DND-41 (cell line): ENCODE data around the gene COBL.

Experiments
- ATAC-seq: fragments of 200-7000 bp; cut with Tn5 transposase; 3 replicates; pipeline ENCODE4 v1.9.1; 2021; ENCODE audit warnings: low read depth; ENCODE audit not compliant: insufficient read depth
- DNase-seq: peaks from one replicate; pipeline ENCODE4 v3.0.0-alpha.2; 2020
- H2AFZ ChIP-seq: 2 replicates; pipeline ENCODE4 v1.6.0; 2012; ENCODE audit warnings: low read depth, low read length
- H3K27ac ChIP-seq: 2 replicates; pipeline ENCODE4 v1.5.1; 2012; ENCODE audit warnings: low read length, inconsistent platforms
- H3K27me3 ChIP-seq: fragments of 200-600 bp; sonication (generic); 2 replicates; pipeline ENCODE4 v1.6.0; 2012; ENCODE audit warnings: low read length, mild to moderate bottlenecking, inconsistent platforms; ENCODE audit not compliant: insufficient read depth, poor library complexity
- H3K36me3 ChIP-seq: 2 replicates; pipeline ENCODE4 v1.5.1; 2012; ENCODE audit warnings: low read length, inconsistent platforms; ENCODE audit not compliant: insufficient read depth
- H3K4me1 ChIP-seq: 2 replicates; pipeline ENCODE4 v1.5.1; 2012; ENCODE audit warnings: mild to moderate bottlenecking, low read length; ENCODE audit not compliant: insufficient read depth
- H3K4me2 ChIP-seq: 2 replicates; pipeline ENCODE4 v1.6.0; 2012; ENCODE audit warnings: mild to moderate bottlenecking, moderate library complexity, low read length, inconsistent platforms; ENCODE audit not compliant: insufficient read depth
- H3K4me3 ChIP-seq, 2 experiments: fragments of 200-600 bp in 1 of 2; shearing (Covaris generic) in 1 of 2; 2 replicates each; pipeline ENCODE4 v1.5.1; 2012 to 2016; ENCODE audit warnings: inconsistent platforms in 2 of 2, low read length in 2 of 2, mild to moderate bottlenecking in 2 of 2, low read depth in 1 of 2, moderate library complexity in 1 of 2
- H3K79me2 ChIP-seq: 2 replicates; pipeline ENCODE4 v1.6.0; 2012; ENCODE audit warnings: low read length, inconsistent platforms; ENCODE audit not compliant: insufficient read depth
- H3K9ac ChIP-seq: 2 replicates; pipeline ENCODE4 v1.6.0; 2012; ENCODE audit warnings: low read depth, mild to moderate bottlenecking, inconsistent platforms, low read length, moderate library complexity
- H3K9me3 ChIP-seq: 2 replicates; pipeline ENCODE4 v1.5.1; 2012; ENCODE audit warnings: low read length, moderate library complexity, mild to moderate bottlenecking, inconsistent platforms; ENCODE audit not compliant: insufficient read depth, severe bottlenecking
- H4K20me1 ChIP-seq: 2 replicates; pipeline ENCODE4 v1.6.0; 2012; ENCODE audit warnings: low read length; ENCODE audit not compliant: insufficient read depth
- EZH2 ChIP-seq: IDR thresholded peaks from 3 replicates; pipeline ENCODE4 v1.6.1; 2012; ENCODE audit warnings: borderline replicate concordance, low read depth, mild to moderate bottlenecking, moderate library complexity, low read length, inconsistent platforms; ENCODE audit not compliant: severe bottlenecking
- TF ChIP-seq, protein P1 (sequence below): IDR thresholded peaks from 2 replicates; pipeline ENCODE4 v1.5.1; 2012; ENCODE audit warnings: borderline replicate concordance, low read length, moderate library complexity, mild to moderate bottlenecking; ENCODE audit not compliant: poor library complexity, severe bottlenecking; ENCODE audit errors: extremely low read depth

The COBL gene

GRCh38 chr7:50985096-50985495, 331.5 kb downstream of the COBL start:
- H3K36me3 ChIP-seq: no peaks in the 10 kb centered on the region
- H2AFZ ChIP-seq: no peak overlapping the region
- no peak overlapping the region for H3K9ac ChIP-seq
- no peak for DNase-seq
- H3K4me2 ChIP-seq: no peak overlapping the region
- H3K27me3 ChIP-seq: no peaks in the 10 kb centered on the region
- no peaks in the 10 kb centered on the region for H4K20me1 ChIP-seq
- no peaks in the 10 kb centered on the region for H3K9me3 ChIP-seq
- H3K79me2 ChIP-seq: no peaks in the 10 kb centered on the region
- no peak overlapping the region for H3K4me3 ChIP-seq
- ATAC-seq: no peak
- TF ChIP-seq, protein P1, sequence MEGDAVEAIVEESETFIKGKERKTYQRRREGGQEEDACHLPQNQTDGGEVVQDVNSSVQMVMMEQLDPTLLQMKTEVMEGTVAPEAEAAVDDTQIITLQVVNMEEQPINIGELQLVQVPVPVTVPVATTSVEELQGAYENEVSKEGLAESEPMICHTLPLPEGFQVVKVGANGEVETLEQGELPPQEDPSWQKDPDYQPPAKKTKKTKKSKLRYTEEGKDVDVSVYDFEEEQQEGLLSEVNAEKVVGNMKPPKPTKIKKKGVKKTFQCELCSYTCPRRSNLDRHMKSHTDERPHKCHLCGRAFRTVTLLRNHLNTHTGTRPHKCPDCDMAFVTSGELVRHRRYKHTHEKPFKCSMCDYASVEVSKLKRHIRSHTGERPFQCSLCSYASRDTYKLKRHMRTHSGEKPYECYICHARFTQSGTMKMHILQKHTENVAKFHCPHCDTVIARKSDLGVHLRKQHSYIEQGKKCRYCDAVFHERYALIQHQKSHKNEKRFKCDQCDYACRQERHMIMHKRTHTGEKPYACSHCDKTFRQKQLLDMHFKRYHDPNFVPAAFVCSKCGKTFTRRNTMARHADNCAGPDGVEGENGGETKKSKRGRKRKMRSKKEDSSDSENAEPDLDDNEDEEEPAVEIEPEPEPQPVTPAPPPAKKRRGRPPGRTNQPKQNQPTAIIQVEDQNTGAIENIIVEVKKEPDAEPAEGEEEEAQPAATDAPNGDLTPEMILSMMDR: no peak
- no peak for TF ChIP-seq EZH2
- no peak overlapping the region for H3K27ac ChIP-seq
- no peaks in the 10 kb centered on the region for H3K4me1 ChIP-seq

- ATAC-seq (no peak), DNase-seq (no peak)
- H3K27ac ChIP-seq: no peak overlapping the region
- H3K4me1 ChIP-seq: no peaks in the 10 kb centered on the region
- no peak overlapping the region for H3K4me3 ChIP-seq
- H2AFZ ChIP-seq: no peak overlapping the region
- H3K9me3 ChIP-seq: no peaks in the 10 kb centered on the region
- no peaks in the 10 kb centered on the region for H3K36me3 ChIP-seq
- H3K79me2 ChIP-seq: no peaks in the 10 kb centered on the region
- TF ChIP-seq EZH2: no peak
- TF ChIP-seq, protein P1: no peak
- no peak overlapping the region for H3K9ac ChIP-seq
- H3K27me3 ChIP-seq: no peaks in the 10 kb centered on the region
- no peak overlapping the region for H3K4me2 ChIP-seq
- H4K20me1 ChIP-seq: no peaks in the 10 kb centered on the region
Measured at GRCh38 chr7:50983850-50984249, 332.8 kb downstream of the COBL start.

DNA sequence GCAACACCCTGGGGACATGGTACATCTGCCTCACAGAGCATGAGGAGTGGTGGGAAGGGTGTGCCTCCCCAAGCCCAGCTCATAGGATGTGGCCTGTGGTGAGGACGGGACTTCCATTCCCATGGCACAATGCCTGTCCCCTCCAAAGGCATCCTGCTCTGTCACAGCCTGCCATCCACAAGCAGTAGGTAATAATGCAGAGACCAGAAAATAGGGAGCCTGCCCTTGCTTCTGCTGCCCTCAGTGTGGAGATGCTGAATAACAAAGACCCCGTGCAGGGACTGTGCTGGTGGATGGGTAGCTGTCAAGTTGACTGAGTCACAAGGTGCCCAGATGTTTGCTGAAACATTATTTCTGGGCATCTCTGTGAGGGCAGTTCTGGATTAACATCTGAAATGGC, 334.0 kb downstream of the COBL start:
- H2AFZ ChIP-seq: no peak overlapping the region
- no peak overlapping the region for H3K4me3 ChIP-seq
- no peaks in the 10 kb centered on the region for H3K4me1 ChIP-seq
- peak; percentile 39; the same call in 2 of the 3 replicates for ATAC-seq
- TF ChIP-seq EZH2: no peak
- TF ChIP-seq, protein P1: peak; percentile 23
- H3K27ac ChIP-seq: no peak overlapping the region
- H4K20me1 ChIP-seq: no peaks in the 10 kb centered on the region
- H3K36me3 ChIP-seq: no peaks in the 10 kb centered on the region
- no peak overlapping the region for H3K4me2 ChIP-seq
- H3K9ac ChIP-seq: no peak overlapping the region
- no peaks in the 10 kb centered on the region for H3K9me3 ChIP-seq
- no peak for DNase-seq
- H3K27me3 ChIP-seq: no peaks in the 10 kb centered on the region
- no peaks in the 10 kb centered on the region for H3K79me2 ChIP-seq

DNA sequence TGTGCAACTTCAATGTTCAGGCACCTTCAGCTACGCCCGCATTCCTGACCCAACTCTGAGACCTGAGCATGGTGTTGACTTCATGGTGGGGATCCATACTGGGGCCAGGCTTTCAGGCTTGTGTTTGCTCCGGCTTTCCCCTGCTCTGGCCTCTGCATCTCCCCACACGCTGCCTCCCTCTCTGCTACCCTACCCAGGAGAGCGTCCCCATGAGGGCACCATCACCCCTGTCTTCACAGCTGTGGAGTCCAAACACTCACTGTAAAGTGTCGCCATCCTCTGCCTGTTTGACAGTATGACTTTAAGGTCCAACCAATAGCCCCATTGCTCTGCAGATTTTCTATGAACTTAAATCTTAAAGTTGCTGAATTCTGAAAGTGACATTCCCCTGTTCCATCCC, 334.9 kb downstream of the COBL start:
- no peak overlapping the region for H3K9ac ChIP-seq
- no peaks in the 10 kb centered on the region for H3K27me3 ChIP-seq
- no peaks in the 10 kb centered on the region for H3K9me3 ChIP-seq
- no peaks in the 10 kb centered on the region for H3K79me2 ChIP-seq
- ATAC-seq (no peak), DNase-seq (no peak)
- no peak overlapping the region for H2AFZ ChIP-seq
- H3K4me1 ChIP-seq: no peaks in the 10 kb centered on the region
- no peak overlapping the region for H3K4me3 ChIP-seq
- no peak overlapping the region for H3K4me2 ChIP-seq
- no peaks in the 10 kb centered on the region for H3K36me3 ChIP-seq
- no peaks in the 10 kb centered on the region for H4K20me1 ChIP-seq
- no peak overlapping the region for H3K27ac ChIP-seq
- TF ChIP-seq, protein P1: no peak
- TF ChIP-seq EZH2: no peak
